IPS DF 6.9 (cell line): Measurements from ENCODE around the gene NAA80.

Source experiments
- DNase-seq: peaks from one replicate; pipeline ENCODE4 v3.0.0-alpha.2; 2013; ENCODE audit warnings: low read depth, low spot score
- H3K27ac ChIP-seq: one replicate; pipeline ENCODE4 v1.5.1; 2013; ENCODE audit warnings: low read length, control low read depth
- H3K27me3 ChIP-seq: 2 replicates; pipeline ENCODE4 v1.6.1; 2013; ENCODE audit warnings: mild to moderate bottlenecking, low read length; ENCODE audit not compliant: control insufficient read depth, insufficient read depth
- H3K36me3 ChIP-seq: 2 replicates; pipeline ENCODE4 v1.6.1; 2013; ENCODE audit warnings: low read length; ENCODE audit not compliant: control insufficient read depth, insufficient read depth
- H3K4me1 ChIP-seq: 2 replicates; pipeline ENCODE4 v1.6.1; 2013; ENCODE audit warnings: low read length; ENCODE audit not compliant: control insufficient read depth, insufficient read depth
- H3K4me3 ChIP-seq: 2 replicates; pipeline ENCODE4 v1.5.1; 2013; ENCODE audit warnings: mild to moderate bottlenecking, low read length
- H3K9me3 ChIP-seq: 2 replicates; pipeline ENCODE4 v1.6.1; 2013; ENCODE audit warnings: low read length, inconsistent platforms; ENCODE audit not compliant: control insufficient read depth, insufficient read depth
- WGBS: extraction: QIAGEN DNeasy Blood & Tissue Kit; methylation state at CpG from one replicate; pipeline ENCODE4 v1.1.7; 2013; ENCODE audit warnings: mixed read lengths, missing lambda C conversion rate; ENCODE audit not compliant: insufficient read length, insufficient coverage; 5-methylcytosine and 5-hydroxymethylcytosine counted together

Gene NAA80

DNA sequence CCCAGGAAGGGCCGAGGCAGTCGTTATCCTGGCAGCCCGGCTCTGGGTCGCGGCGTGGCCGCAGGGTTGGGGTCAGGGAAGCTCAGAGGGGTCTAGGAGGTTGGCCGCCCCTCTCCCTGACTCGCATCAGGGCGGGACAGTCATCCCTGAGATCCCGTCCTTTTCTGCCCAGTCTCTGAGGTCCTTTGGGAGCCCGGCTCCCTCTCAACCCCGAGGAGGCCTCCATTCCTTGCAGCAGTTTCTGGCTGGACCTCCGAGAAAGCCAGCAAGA is 22.8 kb upstream of the NAA80 start:
- WGBS = no CpG with 5 or more reads among the region's 14 CpGs

DNA sequence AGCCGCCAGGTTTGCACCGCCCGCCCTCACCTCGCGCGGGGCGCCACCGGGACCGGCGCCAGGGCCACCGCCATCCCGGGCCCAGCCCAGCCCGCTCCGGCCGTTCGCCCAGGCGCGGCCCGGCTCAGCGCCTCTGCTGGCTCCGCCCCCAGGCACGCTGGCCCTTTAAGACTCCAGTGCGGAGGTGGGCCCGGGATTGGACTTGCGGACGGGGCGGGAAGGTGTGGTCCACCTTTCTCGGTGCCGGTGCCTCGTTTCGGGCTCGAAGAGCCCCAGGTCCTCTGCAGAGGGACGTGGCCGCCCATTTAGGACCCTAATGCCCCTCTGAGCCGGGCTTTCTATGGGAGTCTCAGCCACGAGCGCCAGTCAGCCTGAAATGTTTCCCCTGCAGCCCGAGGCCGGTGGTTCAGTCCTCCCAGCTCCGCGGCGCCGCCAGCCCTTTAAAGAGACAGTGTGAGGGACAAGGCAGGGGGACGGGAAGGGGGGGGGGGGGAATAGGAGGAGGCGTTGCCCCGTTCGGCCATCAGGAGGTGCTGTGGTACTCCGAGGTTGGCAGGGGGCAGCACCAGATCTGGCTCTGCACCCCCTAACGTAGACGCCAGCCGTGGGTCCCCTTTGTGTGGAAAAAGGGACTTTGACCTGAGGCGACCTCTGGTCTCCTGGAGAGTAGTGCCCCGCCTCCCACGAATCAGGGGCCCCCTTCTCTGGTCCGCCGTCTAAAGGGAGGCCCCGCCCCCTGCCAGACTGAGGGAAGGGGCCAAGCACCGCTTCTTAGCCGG is 22.3 kb upstream of the NAA80 start:
- WGBS = no CpG with 5 or more reads among the region's 59 CpGs
- Histone ChIP-seq H3K4me1 (peaks cover 8% of the 10 kb centered on the region), H3K27me3 (no peaks in the 10 kb centered on the region), H3K27ac (no peak overlapping the region), H3K4me3 (peak overlapping the region; percentile 85; the same call in 1 of the 2 replicates), H3K36me3 (peaks cover 27% of the 10 kb centered on the region), H3K9me3 (no peaks in the 10 kb centered on the region)
- DNase-seq = no peak

More for the DNA sequence above, 22.8 kb upstream of the NAA80 start:
- Histone ChIP-seq H3K4me1 (peaks cover 8% of the 10 kb centered on the region), H3K9me3 (no peaks in the 10 kb centered on the region), H3K36me3 (peaks cover 24% of the 10 kb centered on the region), H3K4me3 (peak overlapping the region; percentile 44), H3K27ac (no peak overlapping the region), H3K27me3 (no peaks in the 10 kb centered on the region)
- DNase-seq = no peak

DNA sequence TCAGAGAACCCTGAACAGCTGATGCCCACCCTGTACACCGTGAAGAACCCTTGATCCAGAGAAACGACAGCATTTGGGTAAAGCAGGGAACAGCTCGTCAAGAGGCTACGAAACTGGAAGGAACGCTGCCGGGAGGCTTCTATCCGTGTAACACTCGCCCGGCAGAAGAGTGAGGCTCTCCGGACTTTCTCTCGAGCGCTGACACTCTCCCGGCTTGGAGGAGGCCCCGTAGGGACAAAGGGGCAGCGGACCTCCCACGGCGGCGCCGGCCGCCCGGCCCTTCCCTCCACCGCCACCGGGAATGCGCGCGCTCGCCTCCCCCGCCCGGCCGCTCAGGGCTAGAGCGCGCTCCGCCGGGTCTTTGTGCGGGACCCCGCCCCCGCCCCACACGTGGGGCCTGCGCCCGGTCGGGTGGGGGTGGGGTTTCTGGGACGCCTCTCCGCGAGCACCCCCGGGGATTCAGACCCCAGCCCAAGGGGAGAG is 21.7 kb upstream of the NAA80 start:
- no peak for DNase-seq
- Histone ChIP-seq H3K9me3 (no peaks in the 10 kb centered on the region), H3K27me3 (no peaks in the 10 kb centered on the region), H3K4me3 (peak overlapping the region; percentile 85; the same call in 1 of the 2 replicates), H3K4me1 (peaks cover 8% of the 10 kb centered on the region), H3K27ac (no peak overlapping the region), H3K36me3 (peaks cover 27% of the 10 kb centered on the region)
- WGBS = no CpG with 5 or more reads among the region's 45 CpGs

DNA sequence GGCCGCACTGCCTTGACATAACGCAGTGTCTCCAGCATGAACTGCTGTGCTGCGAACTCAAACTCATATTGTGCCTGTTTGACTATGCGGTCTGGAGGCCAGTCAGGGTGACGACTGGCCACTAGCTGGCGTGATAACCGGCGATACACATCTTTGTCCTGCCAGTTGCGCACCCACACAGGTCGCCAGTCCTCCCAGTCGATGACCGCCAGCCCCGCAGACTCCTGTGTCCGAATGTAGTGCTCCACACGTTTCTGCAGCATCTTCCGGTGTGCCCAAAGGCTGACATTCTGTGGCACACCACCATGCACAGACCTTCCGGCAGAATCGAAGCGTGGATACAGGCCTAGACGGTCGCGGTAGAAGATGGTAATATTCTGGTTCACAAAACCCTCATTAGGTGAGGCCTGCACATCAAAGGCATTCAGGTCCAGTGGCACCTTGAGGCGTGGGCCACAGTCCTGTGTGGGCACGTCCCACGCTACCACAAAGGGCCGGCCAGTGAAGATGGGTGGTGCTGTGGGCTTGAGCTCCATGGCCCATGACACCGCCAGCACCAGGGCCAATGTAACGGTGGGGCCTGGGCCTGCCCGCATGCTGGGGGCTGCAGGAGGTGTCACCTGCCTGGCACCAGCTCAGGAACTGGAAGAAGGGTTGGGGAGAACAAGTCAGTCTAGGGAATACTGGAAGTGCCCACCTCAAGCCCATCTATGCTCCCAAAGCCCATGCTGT is 20.9 kb upstream of the NAA80 start:
- Histone ChIP-seq H3K9me3 (no peaks in the 10 kb centered on the region), H3K36me3 (peaks cover 27% of the 10 kb centered on the region), H3K4me1 (peaks cover 8% of the 10 kb centered on the region), H3K27ac (no peak overlapping the region), H3K27me3 (no peaks in the 10 kb centered on the region), H3K4me3 (peak overlapping the region; percentile 85; the same call in 1 of the 2 replicates)
- DNase-seq = no peak
- WGBS = no CpG with 5 or more reads among the region's 29 CpGs

DNA sequence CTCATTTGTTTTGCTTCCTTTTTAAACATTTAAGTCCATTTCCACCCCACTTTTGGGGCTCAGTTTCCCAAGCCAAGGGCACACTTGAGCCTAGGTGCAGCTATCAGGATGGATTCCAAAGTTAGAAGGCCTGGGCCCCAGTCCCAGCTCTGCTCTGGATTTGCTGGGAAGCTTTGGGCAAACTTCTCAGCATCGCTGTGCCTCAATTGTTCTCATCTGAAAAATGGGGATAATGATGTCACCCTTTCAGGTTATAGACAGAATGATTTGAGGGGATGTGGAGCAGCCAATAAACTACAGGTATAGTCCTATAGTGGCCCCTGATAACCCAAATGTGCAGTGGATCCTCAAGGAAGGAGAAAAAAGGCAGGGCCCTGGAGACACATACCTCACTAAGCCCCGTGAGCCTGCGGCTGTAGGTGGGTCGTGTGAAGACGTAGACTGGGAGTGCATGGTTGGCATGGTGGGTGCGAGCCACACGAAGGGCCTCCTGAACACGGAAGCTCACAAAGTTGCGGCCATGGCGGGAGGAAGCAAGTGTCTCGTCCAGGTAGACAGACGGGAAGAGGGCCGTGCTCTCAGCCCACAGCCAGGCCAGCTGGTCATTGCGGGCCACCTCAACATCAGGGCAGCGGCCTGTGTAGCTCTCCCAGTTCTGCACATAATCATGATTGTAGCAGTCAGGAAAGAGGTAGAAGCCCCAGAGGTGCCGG is 20.1 kb upstream of the NAA80 start:
- H3K27me3 ChIP-seq = no peaks in the 10 kb centered on the region
- DNase-seq = no peak
- H3K4me1 ChIP-seq = peaks cover 7% of the 10 kb centered on the region
- no CpG with 5 or more reads among the region's 16 CpGs for WGBS
- H3K36me3 ChIP-seq = peaks cover 27% of the 10 kb centered on the region
- no peak overlapping the region for H3K27ac ChIP-seq
- H3K9me3 ChIP-seq = no peaks in the 10 kb centered on the region
- no peak overlapping the region for H3K4me3 ChIP-seq

DNA sequence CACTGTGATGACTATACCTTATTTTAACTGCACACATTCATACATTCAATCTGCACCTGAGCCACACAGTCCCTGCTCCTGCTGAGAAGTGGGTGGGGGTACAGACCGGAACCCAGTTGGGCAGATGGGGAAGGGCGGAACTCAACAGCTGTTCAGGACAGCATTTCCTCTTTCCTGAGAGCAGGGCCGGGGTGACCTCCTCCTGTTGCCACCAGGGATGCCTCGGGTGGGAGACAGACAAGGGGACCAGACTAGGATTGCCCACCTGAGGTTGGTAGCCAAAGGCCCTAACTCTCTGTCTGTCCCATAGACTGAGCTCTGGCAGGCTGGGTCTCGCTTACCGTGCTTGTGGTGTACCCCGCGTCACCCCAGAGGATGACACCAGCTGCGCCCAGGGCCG is 19.4 kb upstream of the NAA80 start:
- no peaks in the 10 kb centered on the region for H3K27me3 ChIP-seq
- H3K9me3 ChIP-seq = no peaks in the 10 kb centered on the region
- no peak overlapping the region for H3K27ac ChIP-seq
- no peak for DNase-seq
- no CpG with 5 or more reads among the region's 10 CpGs for WGBS
- peaks cover 27% of the 10 kb centered on the region for H3K36me3 ChIP-seq
- peaks cover 5% of the 10 kb centered on the region; the same call in 1 of the 2 replicates for H3K4me1 ChIP-seq
- no peak overlapping the region for H3K4me3 ChIP-seq

DNA sequence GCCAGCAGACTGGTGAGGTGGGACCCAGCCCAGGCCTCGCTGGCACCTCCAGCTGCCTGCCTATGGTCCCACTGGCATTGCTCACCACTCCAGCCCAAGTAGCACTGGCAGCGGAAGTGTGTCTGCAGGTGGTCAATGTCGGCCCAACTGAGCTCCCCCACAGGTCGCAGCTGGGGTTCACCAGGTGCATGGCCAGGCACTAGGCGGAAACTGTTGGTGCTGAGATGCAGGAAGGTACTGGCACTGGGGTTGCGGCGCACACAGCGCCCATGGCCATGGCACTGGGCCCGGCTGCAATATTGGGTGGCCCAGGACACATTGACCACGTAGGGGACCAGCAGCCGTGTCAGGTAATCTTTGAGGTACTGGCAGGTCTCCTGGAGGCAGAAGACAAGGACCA is 19.0 kb upstream of the NAA80 start:
- no peak overlapping the region for H3K27ac ChIP-seq
- H3K9me3 ChIP-seq = no peaks in the 10 kb centered on the region
- H3K4me1 ChIP-seq = peaks cover 5% of the 10 kb centered on the region; the same call in 1 of the 2 replicates
- no peaks in the 10 kb centered on the region for H3K27me3 ChIP-seq
- H3K36me3 ChIP-seq = peaks cover 27% of the 10 kb centered on the region
- no CpG with 5 or more reads among the region's 11 CpGs for WGBS
- DNase-seq = no peak
- no peak overlapping the region for H3K4me3 ChIP-seq

DNA sequence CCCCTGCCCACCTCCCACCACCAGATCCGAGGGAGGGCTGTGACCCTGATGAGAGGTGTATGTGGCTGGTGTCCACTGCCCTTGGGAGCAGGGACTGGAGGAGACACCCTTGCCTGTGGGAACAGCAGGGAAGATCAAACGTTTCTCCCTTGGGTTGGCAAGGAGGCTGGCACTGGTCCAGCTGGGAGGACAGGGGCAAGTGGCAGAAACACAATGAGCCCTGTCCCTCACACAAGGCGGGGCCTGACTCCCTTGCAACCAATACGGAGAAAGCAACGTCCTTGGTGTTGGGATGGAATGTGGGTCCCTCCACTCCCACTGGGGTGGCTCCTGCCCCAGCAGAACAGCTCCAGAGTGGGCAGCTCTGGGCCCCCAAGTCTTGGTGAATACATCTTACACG is 18.1 kb upstream of the NAA80 start:
- Histone ChIP-seq H3K27ac (no peak overlapping the region), H3K27me3 (no peaks in the 10 kb centered on the region), H3K36me3 (peaks cover 27% of the 10 kb centered on the region), H3K4me1 (peaks cover 5% of the 10 kb centered on the region; the same call in 1 of the 2 replicates), H3K4me3 (no peak overlapping the region), H3K9me3 (no peaks in the 10 kb centered on the region)
- no peak for DNase-seq
- whole genome bisulfite sequencing = no CpG with 5 or more reads among the region's 6 CpGs

DNA sequence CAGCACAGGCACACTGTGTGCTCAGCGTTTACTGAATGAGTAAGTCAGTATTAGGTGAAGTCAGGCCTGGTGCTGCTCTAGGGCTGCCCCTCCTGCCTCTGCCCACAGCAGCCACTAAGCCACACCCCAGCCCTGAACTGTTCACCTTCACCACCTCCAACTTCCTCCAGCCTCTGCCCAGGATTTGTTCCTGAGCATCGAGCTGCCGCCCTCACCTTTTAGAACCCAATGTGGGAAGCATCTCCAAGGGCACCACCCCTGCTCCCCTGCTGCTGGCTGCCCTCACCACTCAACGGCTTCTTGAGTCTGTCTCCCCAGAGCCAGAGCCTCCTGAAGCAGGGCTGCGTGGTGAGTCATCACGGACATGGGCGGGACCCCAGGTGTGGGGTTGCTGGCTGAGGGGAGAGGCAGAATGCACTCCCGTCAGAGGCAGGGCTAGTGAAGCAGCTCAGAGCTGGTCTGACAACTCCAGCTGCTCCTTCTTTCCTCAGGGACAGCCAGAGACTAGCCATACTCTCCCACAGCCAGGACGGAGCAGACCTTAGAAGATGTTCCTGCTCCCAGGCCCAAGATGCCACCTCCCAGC is 17.5 kb upstream of the NAA80 start:
- Histone ChIP-seq H3K27me3 (no peaks in the 10 kb centered on the region), H3K4me3 (no peak overlapping the region), H3K4me1 (peaks cover 5% of the 10 kb centered on the region; the same call in 1 of the 2 replicates), H3K9me3 (no peaks in the 10 kb centered on the region), H3K36me3 (peaks cover 27% of the 10 kb centered on the region), H3K27ac (no peak overlapping the region)
- WGBS = no CpG with 5 or more reads among the region's 9 CpGs
- DNase-seq = no peak

DNA sequence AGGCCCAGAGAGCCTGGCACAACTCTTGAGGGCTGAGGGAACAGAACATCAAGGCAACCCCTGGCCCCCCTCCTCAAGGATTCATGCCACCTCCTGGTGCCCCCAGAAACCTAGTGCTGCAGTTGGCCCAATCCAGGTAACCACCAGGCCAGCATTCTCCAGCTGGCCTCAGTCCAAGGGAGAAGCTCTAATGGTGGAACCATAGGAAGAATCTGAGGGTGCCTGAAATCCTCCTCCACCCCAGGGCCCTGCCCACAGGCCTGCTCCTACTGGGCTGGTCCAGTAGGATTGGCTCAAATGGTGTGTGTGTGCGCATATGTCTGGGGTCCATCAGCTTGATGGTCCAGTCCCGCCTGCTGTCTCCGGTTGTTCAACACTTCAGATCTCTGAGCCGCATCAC is 15.6 kb upstream of the NAA80 start:
- no peak overlapping the region for H3K4me3 ChIP-seq
- peaks cover under 1% of the 10 kb centered on the region; the same call in 1 of the 2 replicates for H3K4me1 ChIP-seq
- no peak overlapping the region for H3K27ac ChIP-seq
- peaks cover 27% of the 10 kb centered on the region for H3K36me3 ChIP-seq
- no CpG with 5 or more reads among the region's 4 CpGs for WGBS
- H3K9me3 ChIP-seq = no peaks in the 10 kb centered on the region
- no peaks in the 10 kb centered on the region for H3K27me3 ChIP-seq
- DNase-seq = no peak
